Ascending aorta (tissue), 2 donors: ENCODE measurements around the gene AKNAD1. TPM values are rescaled to one million over a fixed set of nuclear protein-coding genes. Genes with fewer than 3 reads are reported as not detected.

ENCODE experiments used
- DNase-seq, 2 donors: peaks; one replicate each; pipeline ENCODE4 v3.0.0-alpha.2; 2019; ENCODE audit warnings: low spot score in 2 of 2
- H3K27ac ChIP-seq, 2 donors: fragments of 200-600 bp; sonication (generic); one replicate each; pipeline ENCODE4 v1.5.1; 2016 to 2017; ENCODE audit warnings: mild to moderate bottlenecking in 1 of 2
- H3K27me3 ChIP-seq: fragments of 200-600 bp; sonication (generic); one replicate; pipeline ENCODE4 v1.5.1; 2017
- H3K36me3 ChIP-seq, 2 donors: fragments of 200-600 bp; sonication (generic); one replicate each; pipeline ENCODE4 v1.5.1; 2016
- H3K4me1 ChIP-seq, 2 donors: fragments of 200-600 bp; sonication (generic); one replicate each; pipeline ENCODE4 v1.5.1; 2016 to 2017; ENCODE audit warnings: mild to moderate bottlenecking in 1 of 2
- H3K4me3 ChIP-seq, 2 donors: fragments of 200-600 bp; sonication (generic); one replicate each; pipeline ENCODE4 v1.5.1; 2016 to 2017; ENCODE audit warnings: mild to moderate bottlenecking in 1 of 2
- H3K9me3 ChIP-seq, 2 donors: fragments of 200-600 bp; sonication (generic); one replicate each; pipeline ENCODE4 v1.5.1; 2016
- intact Hi-C: fragments of 100-400 bp; cut with DNase I; formaldehyde crosslinking; loops from one replicate; pipeline ENCODE4 v1.15.1; 2023
- total RNA-seq: library from RNA; depleted of rRNA; stranded (reverse); fragments of >200 nt; gene quantifications from one replicate; pipeline ENCODE4 v1.1.0, GENCODE V29; 2016
- TF ChIP-seq, protein P1 (sequence below), 3 experiments: fragments of 200-600 bp in 2 of 3; fragments of 450-650 bp in 1 of 3; sonication (generic) in 2 of 3; IDR thresholded peaks; one replicate each; pipeline ENCODE4 v1.5.1; 2016 to 2019; ENCODE audit warnings: antibody characterized with exemption in 3 of 3, mild to moderate bottlenecking in 1 of 3, moderate library complexity in 1 of 3

Gene AKNAD1
- total RNA-seq, 1 donor from 2014 or later, result not detected

- Histone ChIP-seq H3K9me3 (no peaks in the 10 kb centered on the region), H3K27me3 (no peaks in the 10 kb centered on the region), H3K36me3 (no peaks in the 10 kb centered on the region), H3K4me1 (no peaks in the 10 kb centered on the region), H3K27ac (no peak overlapping the region), H3K4me3 (no peak overlapping the region)
- TF ChIP-seq, protein P1, sequence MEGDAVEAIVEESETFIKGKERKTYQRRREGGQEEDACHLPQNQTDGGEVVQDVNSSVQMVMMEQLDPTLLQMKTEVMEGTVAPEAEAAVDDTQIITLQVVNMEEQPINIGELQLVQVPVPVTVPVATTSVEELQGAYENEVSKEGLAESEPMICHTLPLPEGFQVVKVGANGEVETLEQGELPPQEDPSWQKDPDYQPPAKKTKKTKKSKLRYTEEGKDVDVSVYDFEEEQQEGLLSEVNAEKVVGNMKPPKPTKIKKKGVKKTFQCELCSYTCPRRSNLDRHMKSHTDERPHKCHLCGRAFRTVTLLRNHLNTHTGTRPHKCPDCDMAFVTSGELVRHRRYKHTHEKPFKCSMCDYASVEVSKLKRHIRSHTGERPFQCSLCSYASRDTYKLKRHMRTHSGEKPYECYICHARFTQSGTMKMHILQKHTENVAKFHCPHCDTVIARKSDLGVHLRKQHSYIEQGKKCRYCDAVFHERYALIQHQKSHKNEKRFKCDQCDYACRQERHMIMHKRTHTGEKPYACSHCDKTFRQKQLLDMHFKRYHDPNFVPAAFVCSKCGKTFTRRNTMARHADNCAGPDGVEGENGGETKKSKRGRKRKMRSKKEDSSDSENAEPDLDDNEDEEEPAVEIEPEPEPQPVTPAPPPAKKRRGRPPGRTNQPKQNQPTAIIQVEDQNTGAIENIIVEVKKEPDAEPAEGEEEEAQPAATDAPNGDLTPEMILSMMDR (IDR thresholded peaks at IDR 0.05), result no peak
- no peak for DNase-seq
- intact Hi-C loops, result no loop called here
Measured at GRCh38 chr1:108852221-108852975, 4.5 kb downstream of the AKNAD1 start.

DNA sequence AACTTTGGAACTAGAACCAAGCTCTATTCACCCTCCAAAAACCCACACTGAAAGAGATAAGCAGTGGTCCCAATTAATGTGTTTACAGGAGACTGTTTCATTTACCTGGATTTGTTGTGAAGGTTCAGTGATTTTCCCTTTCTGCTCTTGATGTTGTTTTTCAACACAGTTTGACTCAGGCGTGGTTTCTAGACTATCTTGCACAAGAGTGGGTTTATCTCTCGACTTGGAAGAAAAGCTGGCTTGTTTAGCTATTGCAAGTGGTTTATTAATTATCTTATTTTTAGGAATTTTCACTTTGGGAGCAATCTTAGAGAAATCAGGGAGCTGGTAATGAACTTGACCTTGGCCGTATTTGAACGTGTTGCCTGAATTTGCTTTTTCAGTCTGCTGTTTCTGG is 5.3 kb downstream of the AKNAD1 start:
- intact Hi-C loops, result no loop called here
- H3K27ac ChIP-seq, result no peak overlapping the region
- TF ChIP-seq, protein P1 (IDR thresholded peaks at IDR 0.05), result no peak
- no peaks in the 10 kb centered on the region for H3K9me3 ChIP-seq
- H3K4me1 ChIP-seq, result no peaks in the 10 kb centered on the region
- no peak for DNase-seq
- H3K4me3 ChIP-seq, result no peak overlapping the region
- H3K27me3 ChIP-seq, result no peaks in the 10 kb centered on the region
- H3K36me3 ChIP-seq, result no peaks in the 10 kb centered on the region

GRCh38 chr1:108850929-108851328 is 6.0 kb downstream of the AKNAD1 start:
- intact Hi-C loops, result no loop called here
- H3K4me1 ChIP-seq, result no peaks in the 10 kb centered on the region
- no peaks in the 10 kb centered on the region for H3K27me3 ChIP-seq
- H3K36me3 ChIP-seq, result no peaks in the 10 kb centered on the region
- DNase-seq, result no peak
- H3K27ac ChIP-seq, result no peak overlapping the region
- H3K4me3 ChIP-seq, result no peak overlapping the region
- H3K9me3 ChIP-seq, result no peaks in the 10 kb centered on the region
- TF ChIP-seq, protein P1 (IDR thresholded peaks at IDR 0.05), result no peak

GRCh38 chr1:108848806-108849205 is 8.1 kb downstream of the AKNAD1 start:
- Histone ChIP-seq H3K9me3 (no peaks in the 10 kb centered on the region), H3K27ac (no peak overlapping the region), H3K4me3 (no peak overlapping the region), H3K27me3 (no peaks in the 10 kb centered on the region), H3K36me3 (no peaks in the 10 kb centered on the region), H3K4me1 (no peaks in the 10 kb centered on the region)
- TF ChIP-seq, protein P1 (IDR thresholded peaks at IDR 0.05), result no peak
- DNase-seq, result no peak
- intact Hi-C loops, result no loop called here

DNA sequence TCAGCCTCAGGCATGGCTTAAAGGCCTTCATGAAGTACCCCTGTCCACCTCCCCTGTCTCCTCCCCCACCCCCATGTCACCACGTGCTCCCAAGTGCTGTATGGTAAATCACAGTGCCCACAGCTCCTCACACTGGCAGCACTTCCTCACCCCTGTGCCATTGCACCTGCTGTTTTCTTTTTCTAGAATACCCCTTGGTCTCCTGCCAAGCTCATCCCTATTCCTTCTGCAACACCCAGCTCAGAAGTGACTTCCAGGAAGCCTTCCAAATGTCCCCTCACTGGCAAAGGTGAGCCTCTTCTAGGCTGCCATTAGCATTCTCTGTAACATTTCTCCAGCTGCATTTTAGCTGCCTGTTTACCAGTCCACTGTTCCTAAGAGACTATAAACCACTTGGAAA is 9.4 kb downstream of the AKNAD1 start:
- Histone ChIP-seq H3K36me3 (no peaks in the 10 kb centered on the region), H3K27me3 (no peaks in the 10 kb centered on the region), H3K27ac (no peak overlapping the region), H3K4me3 (no peak overlapping the region), H3K4me1 (peaks cover 0 to 1% of the 10 kb centered on the region in 2 donors), H3K9me3 (no peaks in the 10 kb centered on the region)
- no peak for DNase-seq
- intact Hi-C loops, result no loop called here
- TF ChIP-seq, protein P1 (IDR thresholded peaks at IDR 0.05), result no peak
